CD4-positive, alpha-beta T cell treated with Interleukin-1 beta for 1 hour (primary cell): Measurements from ENCODE around the gene THSD1.
"Not testable (repeated sequence)": the region's sequence is repeated elsewhere in the genome, so short reads cannot be mapped to it uniquely, and the experiment has no call there.

Experiments
- DNase-seq, 2 donors: peaks; one replicate each; pipeline ENCODE4 v3.0.0-alpha.2; 2020 to 2022

Gene THSD1

GRCh38 chr13:52348983-52349780 is 56.8 kb downstream of the THSD1 start:
- DNase-seq: no peak

- DNase-seq: no peak
Observed at GRCh38 chr13:52348071-52348470, 57.9 kb downstream of the THSD1 start.

- no peak for DNase-seq
Observed at GRCh38 chr13:52345631-52346251, 60.2 kb downstream of the THSD1 start.

- no peak for DNase-seq
Observed at GRCh38 chr13:52345048-52345447, 60.9 kb downstream of the THSD1 start.

- DNase-seq: no peak
Observed at GRCh38 chr13:52344108-52344507, 61.9 kb downstream of the THSD1 start.

- not testable (repeated sequence) for DNase-seq
Observed at GRCh38 chr13:52342203-52342602, 63.8 kb downstream of the THSD1 start.

- DNase-seq: not testable (repeated sequence)
Observed at GRCh38 chr13:52337828-52338455, 68.0 kb downstream of the THSD1 start.

- DNase-seq: not testable (repeated sequence)
Observed at GRCh38 chr13:52334107-52334506, 71.9 kb downstream of the THSD1 start.

GRCh38 chr13:52331844-52332243 is 74.1 kb downstream of the THSD1 start:
- DNase-seq: not testable (repeated sequence)
